IMR-90 (cell line): ENCODE results near the gene SPPL2B. TPM values are rescaled to one million over a fixed set of nuclear protein-coding genes. Genes with fewer than 3 reads are reported as not detected.

ENCODE experiments used
- ATAC-seq: fragments of 200-7000 bp; cut with Tn5 transposase; 2 replicates; pipeline ENCODE4 v1.9.1; 2020; ENCODE audit warnings: low read depth, mild to moderate bottlenecking, moderate library complexity
- BruUV-seq: library from RNA; stranded (reverse); fragments of 400-500 nt; replicated peaks from 2 replicates; lab custom pipeline; 2021; lab: Mats Ljungman, UMichigan
- CTCF ChIA-PET: fragments of 300-600 bp; formaldehyde crosslinking; extraction: SDS; loops from one replicate; lab custom pipeline; 2021; ENCODE audit warnings: antibody characterized with exemption; lab: Yijun Ruan, JAX
- POLR2A ChIA-PET: fragments of 300-600 bp; sonication (Branson Sonifier 250); formaldehyde crosslinking; loops from one replicate; lab custom pipeline; 2022; ENCODE audit warnings: antibody characterized with exemption; ENCODE audit not compliant: unreplicated experiment; lab: Charles Lee
- DNase-seq: peaks from one replicate; pipeline ENCODE4 v3.0.0; 2013
- H2AFZ ChIP-seq: replicated peaks from 2 replicates; pipeline ENCODE3; 2013; ENCODE audit warnings: low read length, mild to moderate bottlenecking; ENCODE audit not compliant: poor library complexity
- H2AK5ac ChIP-seq: 2 replicates; pipeline ENCODE4 v1.6.1; 2013; ENCODE audit warnings: low read depth, low read length, inconsistent platforms
- H2AK9ac ChIP-seq: replicated peaks from 2 replicates; pipeline ENCODE3; 2013; ENCODE audit warnings: mild to moderate bottlenecking, low read depth, low read length, moderate library complexity; ENCODE audit not compliant: poor library complexity
- H2BK120ac ChIP-seq: 2 replicates; pipeline ENCODE4 v1.6.1; 2013; ENCODE audit warnings: low read depth, low read length, inconsistent platforms
- H2BK15ac ChIP-seq: 3 replicates; pipeline ENCODE4 v1.6.1; 2013; ENCODE audit warnings: low read depth, low read length, inconsistent platforms
- H2BK20ac ChIP-seq: 2 replicates; pipeline ENCODE4 v1.6.1; 2013; ENCODE audit warnings: low read depth, mild to moderate bottlenecking, inconsistent platforms, low read length, moderate library complexity
- H2BK5ac ChIP-seq: 2 replicates; pipeline ENCODE4 v1.6.1; 2013; ENCODE audit warnings: mild to moderate bottlenecking, low read depth, low read length, inconsistent platforms; ENCODE audit not compliant: poor library complexity, severe bottlenecking
- H3K14ac ChIP-seq: replicated peaks from 2 replicates; pipeline ENCODE4 v1.6.1; 2013; ENCODE audit warnings: low read depth, low read length, inconsistent platforms
- H3K18ac ChIP-seq: 2 replicates; pipeline ENCODE4 v1.6.1; 2013; ENCODE audit warnings: low read depth, low read length, control low read depth
- H3K23ac ChIP-seq: 2 replicates; pipeline ENCODE4 v1.6.1; 2013; ENCODE audit warnings: low read depth, low read length, inconsistent platforms
- H3K27ac ChIP-seq: 2 replicates; pipeline ENCODE4 v1.5.1; 2013; ENCODE audit warnings: mild to moderate bottlenecking, control low read depth, low read length; ENCODE audit not compliant: insufficient read depth
- H3K27me3 ChIP-seq: 2 replicates; pipeline ENCODE4 v1.6.1; 2013; ENCODE audit warnings: low read length; ENCODE audit not compliant: control insufficient read depth, insufficient read depth
- H3K36me3 ChIP-seq: 2 replicates; pipeline ENCODE4 v1.6.1; 2013; ENCODE audit warnings: low read length, mixed read lengths; ENCODE audit not compliant: control insufficient read depth, insufficient read depth
- H3K4ac ChIP-seq: 2 replicates; pipeline ENCODE4 v1.6.1; 2013; ENCODE audit warnings: low read depth, low read length, inconsistent platforms
- H3K4me1 ChIP-seq: 2 replicates; pipeline ENCODE4 v1.6.1; 2013; ENCODE audit warnings: low read length, mixed read lengths; ENCODE audit not compliant: control insufficient read depth, insufficient read depth
- H3K4me2 ChIP-seq: 2 replicates; pipeline ENCODE4 v1.6.1; 2013; ENCODE audit warnings: low read depth, mild to moderate bottlenecking, control low read depth, low read length, moderate library complexity
- H3K4me3 ChIP-seq: 2 replicates; pipeline ENCODE4 v1.5.1; 2013; ENCODE audit warnings: low read depth, mild to moderate bottlenecking, control low read depth, low read length, moderate library complexity; ENCODE audit not compliant: insufficient read depth
- H3K56ac ChIP-seq: 2 replicates; pipeline ENCODE4 v1.6.1; 2013; ENCODE audit warnings: low read length, inconsistent platforms; ENCODE audit not compliant: insufficient read depth; ENCODE audit errors: extremely low read depth
- H3K79me1 ChIP-seq, 2 experiments: 2 replicates each; pipeline ENCODE4 v1.6.1; 2013; ENCODE audit warnings: low read length in 2 of 2, inconsistent platforms in 1 of 2, low read depth in 1 of 2
- H3K9ac ChIP-seq: 2 replicates; pipeline ENCODE4 v1.6.1; 2013; ENCODE audit warnings: low read depth, low read length, control low read depth
- H3K9me1 ChIP-seq: 2 replicates; pipeline ENCODE4 v1.6.1; 2013; ENCODE audit warnings: low read length, inconsistent platforms; ENCODE audit not compliant: insufficient read depth
- H3K9me3 ChIP-seq: 2 replicates; pipeline ENCODE4 v1.6.1; 2013; ENCODE audit warnings: low read length; ENCODE audit not compliant: control insufficient read depth, insufficient read depth
- H4K20me1 ChIP-seq: 2 replicates; pipeline ENCODE4 v1.6.1; 2013; ENCODE audit warnings: low read length, inconsistent platforms; ENCODE audit not compliant: insufficient read depth
- H4K5ac ChIP-seq: 2 replicates; pipeline ENCODE4 v1.6.1; 2013; ENCODE audit warnings: mild to moderate bottlenecking, low read depth, low read length, control low read depth
- H4K8ac ChIP-seq, 2 experiments: 2 replicates each; pipeline ENCODE4 v1.6.1; 2013; ENCODE audit warnings: low read depth in 2 of 2, low read length in 2 of 2, control low read depth in 1 of 2, inconsistent platforms in 1 of 2
- H4K91ac ChIP-seq: 2 replicates; pipeline ENCODE4 v1.6.1; 2013; ENCODE audit warnings: low read depth, low read length, inconsistent platforms; ENCODE audit not compliant: insufficient read depth
- BHLHE40 ChIP-seq: fragments of 150-350 bp; IDR thresholded peaks from 2 replicates; pipeline ENCODE4 v1.6.1; 2016; ENCODE audit warnings: mild to moderate bottlenecking, low read depth, low read length
- CHD1 ChIP-seq: IDR thresholded peaks from 2 replicates; pipeline ENCODE4 v1.6.1; 2012; ENCODE audit warnings: low read depth, low read length, improper control_type of control experiment
- CTCF ChIP-seq: conservative IDR thresholded peaks from 2 replicates; pipeline ENCODE4 v1.5.1; 2012; ENCODE audit warnings: mild to moderate bottlenecking, low read depth, low read length, improper control_type of control experiment
- ELK1 ChIP-seq: fragments of 150-350 bp; IDR thresholded peaks from 2 replicates; pipeline ENCODE4 v1.6.1; 2016; ENCODE audit warnings: low read depth, mild to moderate bottlenecking, low read length, moderate library complexity, borderline replicate concordance
- FOS ChIP-seq: fragments of 150-350 bp; IDR thresholded peaks from 2 replicates; pipeline ENCODE4 v1.6.1; 2016; ENCODE audit warnings: low read depth, low read length
- MAZ ChIP-seq: IDR thresholded peaks from 2 replicates; pipeline ENCODE4 v1.6.1; 2012; ENCODE audit warnings: low read depth, mild to moderate bottlenecking, low read length, improper control_type of control experiment, moderate library complexity, borderline replicate concordance
- NFE2L2 ChIP-seq: fragments of 150-350 bp; IDR thresholded peaks from 2 replicates; pipeline ENCODE4 v1.6.1; 2016; ENCODE audit warnings: low read depth, mild to moderate bottlenecking, low read length
- POLR2A ChIP-seq: IDR thresholded peaks from 2 replicates; pipeline ENCODE4 v1.6.1; 2012; ENCODE audit warnings: mild to moderate bottlenecking, low read depth, low read length
- RAD21 ChIP-seq: IDR thresholded peaks from 2 replicates; pipeline ENCODE4 v1.6.1; 2012; ENCODE audit warnings: low read length, improper control_type of control experiment
- RFX5 ChIP-seq: IDR thresholded peaks from 2 replicates; pipeline ENCODE4 v1.8.0; 2012; ENCODE audit warnings: low read depth, mild to moderate bottlenecking, low read length, moderate library complexity
- SMC3 ChIP-seq: fragments of 150-350 bp; IDR thresholded peaks from 2 replicates; pipeline ENCODE4 v1.6.1; 2016; ENCODE audit warnings: low read depth, mild to moderate bottlenecking, antibody characterized with exemption, low read length, moderate library complexity
- USF2 ChIP-seq: fragments of 150-350 bp; IDR thresholded peaks from 2 replicates; pipeline ENCODE4 v1.6.1; 2017; ENCODE audit warnings: mild to moderate bottlenecking, antibody characterized with exemption, low read length, low read depth
- WGBS, 2 experiments: methylation state at CpG; one replicate each; pipeline versions ENCODE4 v1.1.5 to v1.1.7; 2013; ENCODE audit warnings: missing lambda C conversion rate in 2 of 2; ENCODE audit not compliant: insufficient read length in 1 of 2; ENCODE audit errors: extremely low coverage in 2 of 2; 5-methylcytosine and 5-hydroxymethylcytosine counted together
- dilution Hi-C: fragments of 300-500 bp; cut with HindIII; formaldehyde crosslinking; loops from one replicate; pipeline ENCODE4 v1.14.3; 2018; ENCODE audit warnings: low sequenced_read_pairs; ENCODE audit not compliant: unreplicated experiment
- in situ Hi-C: fragments of 300-500 bp; cut with MboI; formaldehyde crosslinking; loops from 3 replicates; pipeline ENCODE4 v1.14.3; 2019; ENCODE audit warnings: low sequenced_read_pairs, inconsistent platforms, mixed read lengths
- intact Hi-C: fragments of 100-400 bp; cut with micrococcal nuclease; formaldehyde crosslinking; loops from 2 replicates; pipeline ENCODE4 v1.10.0; 2022
- polyA plus RNA-seq, 3 experiments: library from polyadenylated mRNA; depleted of rRNA; stranded (reverse); fragments of >200 nt; gene quantifications; 2 replicates each; pipeline ENCODE4 v1.2.3, GENCODE V29; 2012; ENCODE audit warnings: low replicate concordance in 1 of 3
- total RNA-seq: library from RNA; depleted of rRNA; stranded (reverse); fragments of >200 nt; gene quantifications from 2 replicates; pipeline ENCODE4 v1.2.3, GENCODE V29; 2012

SPPL2B gene
- total and polyA plus RNA-seq, 2 of the 4 experiments (the other 2 are of a cell fraction) = 3.4 to 45.7 TPM

GRCh38 chr19:2394442-2395292, 66.2 kb downstream of the SPPL2B start:
- H4K8ac ChIP-seq = no peak overlapping the region
- no peak overlapping the region for H3K9ac ChIP-seq
- no peaks in the 10 kb centered on the region for H4K20me1 ChIP-seq
- DNase-seq (no peak), ATAC-seq (no peak)
- no peaks in the 10 kb centered on the region for H3K36me3 ChIP-seq
- CTCF ChIA-PET = interaction anchor here (0.6 kb wide), 1 partner anchor 98 kb away, joined by 3 read pairs; no protein-coding TSS in a partner anchor
- no peak overlapping the region for H4K5ac ChIP-seq
- no peak overlapping the region for H3K4me3 ChIP-seq
- H3K9me1 ChIP-seq = no peaks in the 10 kb centered on the region
- in situ Hi-C loops = loop anchor here (10.0 kb wide), 1 partner anchor 240 kb away; the partner anchor contains the start of gene AP3D1
- no peak overlapping the region for H3K4me2 ChIP-seq
- H3K27me3 ChIP-seq = no peaks in the 10 kb centered on the region
- no peak overlapping the region for H2BK15ac ChIP-seq
- POLR2A ChIA-PET = no interaction called here
- no peaks in the 10 kb centered on the region for H3K4me1 ChIP-seq
- TF ChIP-seq BHLHE40 = no peak
- no peak for TF ChIP-seq CHD1
- TF ChIP-seq POLR2A = no peak
- TF ChIP-seq RFX5 = no peak
- TF ChIP-seq MAZ = no peak
- TF ChIP-seq FOS = no peak
- no peak for TF ChIP-seq USF2
- TF ChIP-seq CTCF = no peak
- no peak for TF ChIP-seq ELK1
- no peak for TF ChIP-seq SMC3
- no peak for TF ChIP-seq NFE2L2
- TF ChIP-seq RAD21 = no peak
- intact Hi-C loops = loop anchor here (5.0 kb wide), 1 partner anchor 67 kb away; the partner anchor contains the start of genes LSM7 and SPPL2B
- H3K79me1 ChIP-seq = no peaks in the 10 kb centered on the region
- H3K9me3 ChIP-seq = no peaks in the 10 kb centered on the region; the same call in 1 of the 2 replicates
- no peak overlapping the region for H3K14ac ChIP-seq
- no peak overlapping the region for H3K4ac ChIP-seq
- H2AK9ac ChIP-seq = no peak overlapping the region
- no peak overlapping the region for H2BK20ac ChIP-seq
- no peak overlapping the region for H3K27ac ChIP-seq
- H2BK5ac ChIP-seq = no peak overlapping the region
- H2AFZ ChIP-seq = no peak overlapping the region
- H3K18ac ChIP-seq = no peak overlapping the region
- WGBS, 2 experiments = no CpG with 5 or more reads among the region's 27 CpGs
- H2BK120ac ChIP-seq = no peak overlapping the region
- H3K23ac ChIP-seq = no peak overlapping the region
- BruUV-seq = no TSS peak
- no peak overlapping the region for H2AK5ac ChIP-seq
- H4K91ac ChIP-seq = no peak overlapping the region
- dilution Hi-C loops = no loop called here
- H3K56ac ChIP-seq = no peak overlapping the region
